ENCODE data around the gene CKS2.
"Not testable (repeated sequence)": the region's sequence is repeated elsewhere in the genome, so short reads cannot be mapped to it uniquely, and the experiment has no call there.

CKS2 gene

DNA sequence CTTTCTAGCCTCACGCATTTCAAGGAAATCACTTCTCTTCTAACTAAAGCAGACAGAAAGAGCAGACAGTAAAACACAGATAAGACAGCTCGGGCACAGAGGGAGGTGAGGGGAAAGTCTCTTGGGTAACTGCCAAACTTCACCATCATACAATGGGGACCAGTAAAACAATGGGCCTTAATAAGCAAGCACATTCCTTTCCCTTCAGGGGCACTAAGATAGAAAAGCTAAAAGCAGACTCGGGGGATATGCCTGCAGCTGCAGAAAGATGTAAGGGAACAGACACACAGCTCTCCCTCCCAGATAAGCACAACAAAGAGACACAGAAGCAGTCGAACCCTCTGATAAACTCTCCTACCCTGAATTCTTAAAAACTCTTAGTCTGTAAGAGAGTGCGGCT, 15.6 kb upstream of the CKS2 start:
- H3K4me3 Mint-ChIP-seq = no peak overlapping the region
- no peaks in the 10 kb centered on the region for H3K36me3 Mint-ChIP-seq (ENCODE audit: low read depth)
- H3K27me3 Mint-ChIP-seq (ENCODE audit: low read depth) = peaks cover 19% of the 10 kb centered on the region
- no peak overlapping the region for H3K27ac Mint-ChIP-seq
- H3K9me3 Mint-ChIP-seq = peaks cover 14% of the 10 kb centered on the region
- no peak for DNase-seq (ENCODE audit: low spot score)
- no peaks in the 10 kb centered on the region for H3K4me1 Mint-ChIP-seq (ENCODE audit: low read depth)

GRCh38 chr9:89301996-89302395, 9.0 kb upstream of the CKS2 start:
- H3K9me3 Mint-ChIP-seq; H3K27me3 Mint-ChIP-seq (ENCODE audit: low read depth); H3K4me3 Mint-ChIP-seq: not testable (repeated sequence)

GRCh38 chr9:89304020-89304833, 6.8 kb upstream of the CKS2 start:
- Mint-ChIP-seq H3K27me3 (ENCODE audit: low read depth) (peaks cover 2% of the 10 kb centered on the region), H3K27ac (no peak overlapping the region), H3K36me3 (ENCODE audit: low read depth) (peaks cover 6% of the 10 kb centered on the region), H3K4me3 (no peak overlapping the region), H3K9me3 (no peaks in the 10 kb centered on the region), H3K4me1 (ENCODE audit: low read depth) (peaks cover 5% of the 10 kb centered on the region)
- no peak for DNase-seq (ENCODE audit: low spot score)

More at GRCh38 chr9:89301996-89302395, 9.0 kb upstream of the CKS2 start:
- DNase-seq (ENCODE audit: low spot score); H3K4me1 Mint-ChIP-seq (ENCODE audit: low read depth); H3K36me3 Mint-ChIP-seq (ENCODE audit: low read depth); H3K27ac Mint-ChIP-seq: not testable (repeated sequence)

DNA sequence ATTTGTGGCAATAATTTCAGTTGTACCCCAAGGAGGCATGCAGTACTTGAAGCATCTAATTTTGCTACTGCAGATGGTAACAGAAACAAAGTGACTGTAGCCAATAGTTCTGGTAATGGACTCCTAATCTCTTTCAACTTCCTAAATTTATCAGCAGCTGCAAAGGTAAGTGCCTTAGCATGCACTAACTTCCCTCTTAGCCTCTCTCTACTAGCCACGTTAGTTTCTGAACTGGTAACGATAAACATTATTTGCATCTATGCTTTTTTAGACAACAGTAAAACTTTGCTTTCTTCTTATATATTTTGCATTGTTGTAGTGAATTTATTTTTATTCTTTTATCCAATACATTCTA, 6.2 kb upstream of the CKS2 start:
- Mint-ChIP-seq H3K27ac (no peak overlapping the region), H3K27me3 (ENCODE audit: low read depth) (peaks cover 2% of the 10 kb centered on the region), H3K36me3 (ENCODE audit: low read depth) (peaks cover 8% of the 10 kb centered on the region)

GRCh38 chr9:89305868-89306267, 5.1 kb upstream of the CKS2 start:
- Mint-ChIP-seq H3K4me3 (no peak overlapping the region), H3K4me1 (ENCODE audit: low read depth) (peaks cover 12% of the 10 kb centered on the region), H3K27ac (no peak overlapping the region), H3K9me3 (no peaks in the 10 kb centered on the region), H3K36me3 (ENCODE audit: low read depth) (peaks cover 12% of the 10 kb centered on the region), H3K27me3 (ENCODE audit: low read depth) (peaks cover 3% of the 10 kb centered on the region)
- no peak for DNase-seq (ENCODE audit: low spot score)

More for the DNA sequence above, 6.2 kb upstream of the CKS2 start:
- peaks cover 8% of the 10 kb centered on the region for H3K4me1 Mint-ChIP-seq (ENCODE audit: low read depth)
- no peak overlapping the region for H3K4me3 Mint-ChIP-seq
- no peaks in the 10 kb centered on the region for H3K9me3 Mint-ChIP-seq
- DNase-seq (ENCODE audit: low spot score) = no peak

DNA sequence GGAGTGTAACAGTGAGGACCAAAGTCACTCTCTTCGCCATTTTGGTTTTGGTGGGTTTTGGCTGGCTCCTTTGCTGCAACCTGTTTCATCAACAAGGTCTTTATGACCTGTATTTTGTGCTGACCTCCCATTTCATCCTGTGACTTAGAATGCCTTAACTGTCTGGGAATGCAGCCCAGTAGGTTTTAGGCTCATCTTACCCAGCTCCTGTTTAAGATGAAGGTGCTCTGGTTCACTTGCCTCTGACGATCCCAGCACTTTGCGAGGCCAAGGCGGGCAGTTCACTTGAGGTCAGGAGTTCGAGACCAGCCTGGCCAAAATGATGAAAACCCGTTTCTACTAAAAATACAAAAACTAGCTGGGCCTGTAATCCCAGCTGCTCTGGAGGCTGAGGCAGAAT, 1.8 kb upstream of the CKS2 start:
- Mint-ChIP-seq H3K4me3 (peak overlapping the region; percentile 96), H3K27me3 (ENCODE audit: low read depth) (peaks cover 3% of the 10 kb centered on the region), H3K27ac (peak overlapping the region; percentile 100), H3K9me3 (no peaks in the 10 kb centered on the region), H3K36me3 (ENCODE audit: low read depth) (peaks cover 35% of the 10 kb centered on the region), H3K4me1 (ENCODE audit: low read depth) (peaks cover 27% of the 10 kb centered on the region)
- DNase-seq (ENCODE audit: low spot score) = no peak

- Mint-ChIP-seq H3K36me3 (ENCODE audit: low read depth) (peaks cover 41% of the 10 kb centered on the region), H3K4me1 (ENCODE audit: low read depth) (peaks cover 34% of the 10 kb centered on the region), H3K4me3 (peak overlapping the region; percentile 96), H3K27ac (peak overlapping the region; percentile 100), H3K27me3 (ENCODE audit: low read depth) (peaks cover 3% of the 10 kb centered on the region), H3K9me3 (no peaks in the 10 kb centered on the region)
- no peak for DNase-seq (ENCODE audit: low spot score)
Observed at GRCh38 chr9:89309608-89310474, 1.2 kb upstream of the CKS2 start.

GRCh38 chr9:89311346-89312221, 589 bp downstream of the CKS2 start:
- Mint-ChIP-seq H3K36me3 (ENCODE audit: low read depth) (peaks cover 55% of the 10 kb centered on the region), H3K4me1 (ENCODE audit: low read depth) (peaks cover 42% of the 10 kb centered on the region), H3K27ac (peak overlapping the region; percentile 100), H3K9me3 (no peaks in the 10 kb centered on the region), H3K4me3 (peak overlapping the region; percentile 96), H3K27me3 (ENCODE audit: low read depth) (peaks cover 3% of the 10 kb centered on the region)
- no peak for DNase-seq (ENCODE audit: low spot score)

- peak overlapping the region; percentile 96 for H3K4me3 Mint-ChIP-seq
- H3K27ac Mint-ChIP-seq = peak overlapping the region; percentile 80
- DNase-seq (ENCODE audit: low spot score) = peak; percentile 26
- H3K9me3 Mint-ChIP-seq = no peaks in the 10 kb centered on the region
- H3K27me3 Mint-ChIP-seq (ENCODE audit: low read depth) = peaks cover 3% of the 10 kb centered on the region
- peaks cover 61% of the 10 kb centered on the region for H3K36me3 Mint-ChIP-seq (ENCODE audit: low read depth)
- peaks cover 47% of the 10 kb centered on the region for H3K4me1 Mint-ChIP-seq (ENCODE audit: low read depth)
Observed at GRCh38 chr9:89312222-89312571, 1.2 kb downstream of the CKS2 start.

GRCh38 chr9:89313842-89314241, 2.8 kb downstream of the CKS2 start:
- peak; percentile 29 for DNase-seq (ENCODE audit: low spot score)
- Mint-ChIP-seq H3K4me1 (ENCODE audit: low read depth) (peaks cover 50% of the 10 kb centered on the region), H3K36me3 (ENCODE audit: low read depth) (peaks cover 68% of the 10 kb centered on the region), H3K27ac (peak overlapping the region; percentile 53), H3K27me3 (ENCODE audit: low read depth) (peaks cover 3% of the 10 kb centered on the region), H3K4me3 (peak overlapping the region; percentile 96), H3K9me3 (no peaks in the 10 kb centered on the region)

DNA sequence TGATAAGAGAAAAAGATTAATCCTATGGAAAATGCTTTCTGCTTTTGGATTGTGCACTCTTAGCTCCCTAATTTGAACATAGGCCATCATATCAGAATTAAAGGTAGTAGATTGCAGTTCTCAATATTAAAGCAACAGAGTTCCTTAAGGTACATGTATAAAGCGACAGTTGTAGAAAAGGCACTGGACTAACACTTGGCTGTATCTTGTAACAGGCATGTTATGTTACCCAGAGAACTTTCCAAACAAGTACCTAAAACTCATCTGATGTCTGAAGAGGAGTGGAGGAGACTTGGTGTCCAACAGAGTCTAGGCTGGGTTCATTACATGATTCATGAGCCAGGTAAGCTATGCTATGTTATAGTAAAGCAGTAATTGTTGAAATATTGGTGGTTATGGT, 4.0 kb downstream of the CKS2 start:
- H3K9me3 Mint-ChIP-seq = no peaks in the 10 kb centered on the region
- H3K27me3 Mint-ChIP-seq (ENCODE audit: low read depth) = peaks cover 3% of the 10 kb centered on the region
- peak overlapping the region; percentile 53 for H3K27ac Mint-ChIP-seq
- H3K4me1 Mint-ChIP-seq (ENCODE audit: low read depth) = peaks cover 54% of the 10 kb centered on the region
- H3K36me3 Mint-ChIP-seq (ENCODE audit: low read depth) = peaks cover 69% of the 10 kb centered on the region
- H3K4me3 Mint-ChIP-seq = peak overlapping the region; percentile 96
- DNase-seq (ENCODE audit: low spot score) = no peak

DNA sequence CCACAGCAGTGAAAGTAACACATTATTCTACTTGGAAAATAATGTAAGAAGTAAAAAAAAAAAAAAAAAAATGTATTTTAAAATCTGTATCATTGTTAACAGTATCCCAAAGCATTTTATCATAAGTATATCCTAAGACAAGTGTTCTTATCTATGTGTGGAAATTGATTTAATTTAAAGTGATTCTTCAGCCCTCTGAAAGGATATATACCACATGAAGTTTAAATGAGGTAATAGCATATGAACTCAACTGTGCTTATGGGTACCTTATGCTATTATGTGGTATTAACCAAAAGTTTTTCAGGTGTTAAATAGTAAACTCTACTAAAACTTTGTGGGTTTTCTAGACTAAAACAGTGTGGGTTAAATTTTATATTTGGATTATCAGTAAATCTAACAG, 4.5 kb downstream of the CKS2 start:
- Mint-ChIP-seq H3K36me3 (ENCODE audit: low read depth) (peaks cover 69% of the 10 kb centered on the region), H3K4me3 (no peak overlapping the region), H3K27ac (peak overlapping the region; percentile 53), H3K9me3 (no peaks in the 10 kb centered on the region), H3K27me3 (ENCODE audit: low read depth) (peaks cover 3% of the 10 kb centered on the region), H3K4me1 (ENCODE audit: low read depth) (peaks cover 55% of the 10 kb centered on the region)
- DNase-seq (ENCODE audit: low spot score) = no peak

DNA sequence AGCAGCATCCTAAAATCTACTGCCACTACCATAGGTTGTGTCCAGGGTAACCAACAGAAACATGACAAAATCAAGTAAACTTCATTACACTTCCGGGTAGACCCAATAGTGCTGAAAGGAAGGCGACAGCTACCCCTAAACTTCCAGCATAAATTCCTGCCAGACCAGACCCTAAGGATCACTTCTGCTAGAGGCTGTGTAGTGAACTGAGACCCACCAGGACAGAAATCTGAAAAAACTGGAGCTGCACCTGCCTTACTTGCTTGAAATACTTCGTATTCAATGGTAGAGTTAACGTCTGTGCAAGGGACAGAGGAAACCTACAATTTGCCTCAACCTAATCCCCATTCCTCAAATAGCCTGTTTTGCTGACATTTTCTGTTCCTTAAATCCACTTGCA, 6.3 kb downstream of the CKS2 start:
- Mint-ChIP-seq H3K4me3 (peak overlapping the region; percentile 91), H3K27ac (peak overlapping the region; percentile 97), H3K36me3 (ENCODE audit: low read depth) (peaks cover 76% of the 10 kb centered on the region), H3K27me3 (ENCODE audit: low read depth) (no peaks in the 10 kb centered on the region), H3K4me1 (ENCODE audit: low read depth) (peaks cover 66% of the 10 kb centered on the region), H3K9me3 (no peaks in the 10 kb centered on the region)
- DNase-seq (ENCODE audit: low spot score) = no peak
